HepG2 (cell line): Measurements from ENCODE around the gene TUBGCP4. TPM values are rescaled to one million over a fixed set of nuclear protein-coding genes. Genes with fewer than 3 reads are reported as not detected.

ENCODE experiments used
- FUBP1 ChIP-seq: sonication (generic); formaldehyde crosslinking; IDR thresholded peaks from 2 replicates; pipeline ENCODE4 v1.5.1; 2020; ENCODE audit warnings: missing genetic modification reagents, mild to moderate bottlenecking, borderline replicate concordance
- GABPB1 ChIP-seq: IDR thresholded peaks from 2 replicates; pipeline ENCODE4 v1.6.1; 2016; ENCODE audit warnings: mild to moderate bottlenecking, missing genetic modification reagents, moderate library complexity, missing compliant biosample characterization
- IRF1 ChIP-seq: sonication (generic); formaldehyde crosslinking; IDR thresholded peaks from 2 replicates; pipeline ENCODE4 v1.4.0; 2020; ENCODE audit warnings: low read depth, mild to moderate bottlenecking, missing genetic modification reagents
- NFE2 ChIP-seq: sonication (generic); formaldehyde crosslinking; IDR thresholded peaks from 2 replicates; pipeline ENCODE4 v1.4.0; 2020; ENCODE audit warnings: missing genetic modification reagents
- NR3C1 ChIP-seq: sonication (generic); formaldehyde crosslinking; IDR thresholded peaks from 2 replicates; pipeline ENCODE4 v1.4.0; 2020; ENCODE audit warnings: missing genetic modification reagents
- RFX5 ChIP-seq: IDR thresholded peaks from 2 replicates; pipeline ENCODE4 v1.6.1; 2011; ENCODE audit warnings: low read depth, low read length, improper control_type of control experiment
- THAP7 ChIP-seq: sonication (generic); formaldehyde crosslinking; IDR thresholded peaks from 2 replicates; pipeline ENCODE4 v1.8.1; 2023; ENCODE audit warnings: mild to moderate bottlenecking, missing genetic modification reagents
- THRA ChIP-seq: sonication (generic); formaldehyde crosslinking; IDR thresholded peaks from 2 replicates; pipeline ENCODE4 v1.4.0; 2020; ENCODE audit warnings: missing genetic modification reagents, borderline replicate concordance
- ZBTB49 ChIP-seq: sonication (generic); formaldehyde crosslinking; IDR thresholded peaks from 2 replicates; pipeline ENCODE4 v1.4.0; 2020; ENCODE audit warnings: missing genetic modification reagents, borderline replicate concordance
- ZNF513 ChIP-seq: sonication (generic); formaldehyde crosslinking; conservative IDR thresholded peaks from 2 replicates; pipeline ENCODE4 v1.5.0; 2020; ENCODE audit warnings: missing genetic modification reagents
- ZNF691 ChIP-seq: sonication (generic); formaldehyde crosslinking; IDR thresholded peaks from 2 replicates; pipeline ENCODE4 v1.4.0; 2020; ENCODE audit warnings: missing genetic modification reagents, low read depth, mild to moderate bottlenecking, borderline replicate concordance
- polyA plus RNA-seq, 8 experiments: library from polyadenylated mRNA; depleted of rRNA in 3 of 8; stranded (reverse) in 7 of 8; unstranded in 1 of 8; fragments of >200 nt; fragmentation: Illumina TruSeq in 4 of 8; extraction: Trizol in 4 of 8; gene quantifications; 2 replicates each; pipeline versions ENCODE4 v1.2.1 to v1.2.3, GENCODE V29; 2011 to 2016; ENCODE audit warnings: low read depth in 4 of 8, missing spikeins in 1 of 8, mixed read lengths in 1 of 8; ENCODE audit not compliant: insufficient read depth in 1 of 8
- total RNA-seq, 5 experiments: library from RNA; depleted of rRNA; stranded (reverse); fragments of >200 nt; fragmentation: Illumina TruSeq; extraction: Trizol; gene quantifications; 2 replicates each; pipeline ENCODE4 v1.2.3, GENCODE V29; 2016; ENCODE audit warnings: low read depth in 1 of 5

The TUBGCP4 gene
- total and polyA plus RNA-seq, 2 of the 13 experiments (the other 11 are each of a cell fraction or from before 2014, with no cell fraction given), result 15.0 to 20.5 TPM

GRCh38 chr15:43329960-43330779 is 40.7 kb upstream of the TUBGCP4 start, which contains the start of gene LCMT2 (continued):
- no peak for TF ChIP-seq ZNF513 (CRISPR knock-in tag)
- TF ChIP-seq RFX5, result no peak; the same call in 1 of the 2 replicates
- TF ChIP-seq NR3C1 (CRISPR knock-in tag), result no peak
- TF ChIP-seq THAP7 (CRISPR knock-in tag), result no peak
- TF ChIP-seq FUBP1 (CRISPR knock-in tag), result no peak
- TF ChIP-seq THRA (CRISPR knock-in tag), result no peak
- TF ChIP-seq ZBTB49 (CRISPR knock-in tag), result no peak
- TF ChIP-seq ZNF691, result no peak; the same call in 1 of the 2 replicates
- no peak for TF ChIP-seq IRF1 (CRISPR knock-in tag)
- peak; percentile 97 for TF ChIP-seq GABPB1
- TF ChIP-seq NFE2 (CRISPR knock-in tag), result no peak
